ENCODE measurements around the gene FRMPD2. TPM values are rescaled to one million over a fixed set of nuclear protein-coding genes. Genes with fewer than 3 reads are reported as not detected.

Gene FRMPD2
- total RNA-seq, 1 donor from 2014 or later: not detected

DNA sequence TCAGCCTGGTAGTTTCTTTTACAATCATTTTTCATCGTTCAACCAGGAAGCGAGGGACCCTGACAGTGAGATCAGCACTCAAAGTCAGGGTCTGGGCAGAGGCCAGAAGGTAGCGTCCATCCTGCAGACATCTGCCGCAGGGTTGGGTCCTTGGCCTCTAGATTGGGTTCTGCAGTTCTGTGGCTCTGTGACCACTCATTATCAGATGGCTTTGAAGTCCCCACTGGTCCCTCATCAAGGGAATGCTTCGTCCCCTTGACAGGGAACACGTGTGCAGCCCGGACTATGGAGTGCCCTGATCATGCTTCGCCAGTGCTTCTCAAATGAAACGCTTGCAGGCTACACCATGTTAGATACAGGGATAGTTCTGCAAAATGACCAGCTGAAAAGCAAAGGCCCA, 64.1 kb downstream of the FRMPD2 start:
- TF ChIP-seq, protein P1, sequence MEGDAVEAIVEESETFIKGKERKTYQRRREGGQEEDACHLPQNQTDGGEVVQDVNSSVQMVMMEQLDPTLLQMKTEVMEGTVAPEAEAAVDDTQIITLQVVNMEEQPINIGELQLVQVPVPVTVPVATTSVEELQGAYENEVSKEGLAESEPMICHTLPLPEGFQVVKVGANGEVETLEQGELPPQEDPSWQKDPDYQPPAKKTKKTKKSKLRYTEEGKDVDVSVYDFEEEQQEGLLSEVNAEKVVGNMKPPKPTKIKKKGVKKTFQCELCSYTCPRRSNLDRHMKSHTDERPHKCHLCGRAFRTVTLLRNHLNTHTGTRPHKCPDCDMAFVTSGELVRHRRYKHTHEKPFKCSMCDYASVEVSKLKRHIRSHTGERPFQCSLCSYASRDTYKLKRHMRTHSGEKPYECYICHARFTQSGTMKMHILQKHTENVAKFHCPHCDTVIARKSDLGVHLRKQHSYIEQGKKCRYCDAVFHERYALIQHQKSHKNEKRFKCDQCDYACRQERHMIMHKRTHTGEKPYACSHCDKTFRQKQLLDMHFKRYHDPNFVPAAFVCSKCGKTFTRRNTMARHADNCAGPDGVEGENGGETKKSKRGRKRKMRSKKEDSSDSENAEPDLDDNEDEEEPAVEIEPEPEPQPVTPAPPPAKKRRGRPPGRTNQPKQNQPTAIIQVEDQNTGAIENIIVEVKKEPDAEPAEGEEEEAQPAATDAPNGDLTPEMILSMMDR (IDR thresholded peaks at IDR 0.05): no peak
- Mint-ChIP-seq H3K36me3 (ENCODE audit: low read depth) (no peaks in the 10 kb centered on the region), H3K9me3 (ENCODE audit: low read depth) (peaks cover under 1% of the 10 kb centered on the region), H3K4me3 (ENCODE audit: unreplicated experiment) (no peak overlapping the region), H3K27ac (ENCODE audit: unreplicated experiment) (no peak overlapping the region), H3K27me3 (ENCODE audit: low read depth) (peaks cover 27% of the 10 kb centered on the region), H3K4me1 (ENCODE audit: low read depth) (no peaks in the 10 kb centered on the region)
- no peak for DNase-seq (ENCODE audit: low spot score)

GRCh38 chr10:48209241-48209640, 65.3 kb downstream of the FRMPD2 start:
- no peak for DNase-seq (ENCODE audit: low spot score)
- no peaks in the 10 kb centered on the region for H3K9me3 Mint-ChIP-seq (ENCODE audit: low read depth)
- H3K27me3 Mint-ChIP-seq (ENCODE audit: low read depth): peaks cover 26% of the 10 kb centered on the region
- H3K36me3 Mint-ChIP-seq (ENCODE audit: low read depth): no peaks in the 10 kb centered on the region
- no peak overlapping the region for H3K27ac Mint-ChIP-seq (ENCODE audit: unreplicated experiment)
- no peaks in the 10 kb centered on the region for H3K4me1 Mint-ChIP-seq (ENCODE audit: low read depth)
- TF ChIP-seq, protein P1 (IDR thresholded peaks at IDR 0.05): no peak
- H3K4me3 Mint-ChIP-seq (ENCODE audit: unreplicated experiment): no peak overlapping the region

- Mint-ChIP-seq H3K4me1 (ENCODE audit: low read depth) (no peaks in the 10 kb centered on the region), H3K27ac (ENCODE audit: unreplicated experiment) (no peak overlapping the region), H3K27me3 (ENCODE audit: low read depth) (peaks cover 26% of the 10 kb centered on the region), H3K36me3 (ENCODE audit: low read depth) (no peaks in the 10 kb centered on the region), H3K9me3 (ENCODE audit: low read depth) (no peaks in the 10 kb centered on the region), H3K4me3 (ENCODE audit: unreplicated experiment) (no peak overlapping the region)
- no peak for DNase-seq (ENCODE audit: low spot score)
- TF ChIP-seq, protein P1 (IDR thresholded peaks at IDR 0.05): no peak
Measured at GRCh38 chr10:48207853-48208252, 66.6 kb downstream of the FRMPD2 start.

DNA sequence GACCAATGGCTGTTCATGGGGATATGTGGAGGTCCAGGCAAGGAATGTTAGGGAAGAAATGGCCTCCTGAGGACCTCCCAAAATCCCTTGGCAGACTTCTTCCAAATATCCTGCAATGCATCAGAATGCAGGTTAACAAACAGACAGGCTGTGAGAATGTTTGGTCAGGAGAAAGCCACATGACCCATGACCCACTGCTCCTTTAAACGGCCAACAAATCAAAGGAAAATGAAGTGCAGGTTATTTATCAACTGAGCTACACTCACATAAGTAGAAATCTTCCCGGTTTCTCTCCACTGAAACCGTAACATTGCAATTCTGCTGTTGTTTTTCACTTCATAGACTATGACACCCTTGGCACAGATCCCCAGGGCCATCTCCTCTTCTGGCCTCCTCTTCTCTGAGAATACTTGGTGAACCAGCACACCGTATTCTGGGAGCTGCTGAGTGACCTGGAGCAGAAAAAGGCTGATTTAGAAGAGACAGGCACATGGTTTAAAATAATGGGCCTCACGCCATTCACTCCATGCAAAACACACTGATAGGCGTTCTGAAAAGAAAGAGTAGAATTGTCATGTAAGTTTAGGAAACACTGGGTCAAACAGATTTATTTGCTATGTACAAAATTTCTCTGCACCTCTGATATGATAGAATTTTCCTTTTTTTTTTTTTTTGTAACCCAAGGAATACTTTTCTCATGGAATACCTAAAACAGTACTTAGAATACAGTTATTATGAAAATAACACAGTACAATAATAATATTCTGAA, 67.8 kb downstream of the FRMPD2 start:
- no peaks in the 10 kb centered on the region for H3K4me1 Mint-ChIP-seq (ENCODE audit: low read depth)
- no peak overlapping the region for H3K27ac Mint-ChIP-seq (ENCODE audit: unreplicated experiment)
- DNase-seq (ENCODE audit: low spot score): no peak
- H3K36me3 Mint-ChIP-seq (ENCODE audit: low read depth): no peaks in the 10 kb centered on the region
- no peaks in the 10 kb centered on the region for H3K9me3 Mint-ChIP-seq (ENCODE audit: low read depth)
- TF ChIP-seq, protein P1 (IDR thresholded peaks at IDR 0.05): no peak
- H3K4me3 Mint-ChIP-seq (ENCODE audit: unreplicated experiment): no peak overlapping the region
- peaks cover 18% of the 10 kb centered on the region for H3K27me3 Mint-ChIP-seq (ENCODE audit: low read depth)

DNA sequence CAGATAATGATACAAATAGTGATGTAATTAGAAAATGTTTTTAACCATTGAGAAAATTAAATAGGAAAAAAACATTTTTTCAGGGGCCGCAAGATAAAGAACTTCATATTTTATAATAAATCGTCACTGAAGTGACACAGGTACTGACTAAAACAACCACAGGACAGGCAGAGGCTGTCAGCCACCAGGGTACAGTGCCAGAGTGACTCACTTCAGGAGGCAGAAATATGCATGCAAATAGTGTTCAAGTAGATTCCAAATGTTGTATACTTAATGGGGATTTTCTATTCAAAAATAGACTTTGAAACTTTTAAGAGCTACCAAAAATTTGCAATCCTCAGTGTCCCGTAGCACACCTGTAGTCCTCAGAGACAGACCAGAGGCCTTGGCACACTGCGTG, 68.6 kb downstream of the FRMPD2 start:
- TF ChIP-seq, protein P1 (IDR thresholded peaks at IDR 0.05): no peak
- Mint-ChIP-seq H3K27ac (ENCODE audit: unreplicated experiment) (no peak overlapping the region), H3K9me3 (ENCODE audit: low read depth) (no peaks in the 10 kb centered on the region), H3K4me1 (ENCODE audit: low read depth) (no peaks in the 10 kb centered on the region), H3K27me3 (ENCODE audit: low read depth) (peaks cover 14% of the 10 kb centered on the region), H3K4me3 (ENCODE audit: unreplicated experiment) (no peak overlapping the region), H3K36me3 (ENCODE audit: low read depth) (no peaks in the 10 kb centered on the region)
- no peak for DNase-seq (ENCODE audit: low spot score)
